Activated T-cell treated with anti-CD3 and anti-CD28 coated beads, Interleukin-2, amount 50 U/mL, for 24 hours (primary cell): Measurements from ENCODE around the gene UBE2N.
"Not testable (repeated sequence)": the region's sequence is repeated elsewhere in the genome, so short reads cannot be mapped to it uniquely, and the experiment has no call there.

Experiments used
- DNase-seq: peaks from one replicate; pipeline ENCODE4 v3.0.0-alpha.2; 2020
- H3K27ac Mint-ChIP-seq: 2 replicates; pipeline ENCODE4 v1.8.0; 2020; ENCODE audit warnings: mild to moderate bottlenecking, mixed read lengths
- H3K27me3 Mint-ChIP-seq: 2 replicates; pipeline ENCODE4 v1.8.0; 2020; ENCODE audit warnings: mixed read lengths
- H3K36me3 Mint-ChIP-seq: 2 replicates; pipeline ENCODE4 v1.8.0; 2020; ENCODE audit warnings: low read depth, mixed read lengths
- H3K4me1 Mint-ChIP-seq: 2 replicates; pipeline ENCODE4 v1.8.0; 2020; ENCODE audit warnings: low read depth, mixed read lengths
- H3K4me3 Mint-ChIP-seq: 2 replicates; pipeline ENCODE4 v1.8.0; 2020; ENCODE audit warnings: mild to moderate bottlenecking, moderate library complexity, mixed read lengths
- H3K9me3 Mint-ChIP-seq: 2 replicates; pipeline ENCODE4 v1.8.0; 2020; ENCODE audit warnings: mixed read lengths

Gene UBE2N

DNA sequence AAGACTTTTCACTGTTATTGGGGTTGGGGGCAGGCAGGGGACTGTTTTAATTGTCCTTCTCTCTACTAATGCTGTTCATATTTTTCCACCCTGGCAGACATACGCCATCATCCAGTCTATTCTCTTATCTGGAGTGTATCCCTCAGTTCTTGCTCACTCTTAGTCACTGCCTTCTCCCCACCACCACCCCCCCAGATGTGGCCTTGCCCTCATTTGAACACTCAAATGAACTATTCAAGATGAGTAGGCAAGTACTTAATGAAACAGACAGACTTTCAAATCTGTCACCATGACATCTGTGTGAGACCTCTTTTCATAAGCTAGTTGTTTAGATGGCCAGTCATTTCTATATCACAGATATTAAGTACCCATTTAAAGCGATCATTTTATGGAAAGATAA is 54.0 kb downstream of the UBE2N start:
- no peaks in the 10 kb centered on the region for H3K9me3 Mint-ChIP-seq
- H3K4me1 Mint-ChIP-seq: peaks cover 68% of the 10 kb centered on the region
- no peaks in the 10 kb centered on the region for H3K27me3 Mint-ChIP-seq
- H3K4me3 Mint-ChIP-seq: peak overlapping the region; percentile 4
- H3K27ac Mint-ChIP-seq: peak overlapping the region; percentile 89
- DNase-seq: peak; percentile 59
- peaks cover 71% of the 10 kb centered on the region for H3K36me3 Mint-ChIP-seq

DNA sequence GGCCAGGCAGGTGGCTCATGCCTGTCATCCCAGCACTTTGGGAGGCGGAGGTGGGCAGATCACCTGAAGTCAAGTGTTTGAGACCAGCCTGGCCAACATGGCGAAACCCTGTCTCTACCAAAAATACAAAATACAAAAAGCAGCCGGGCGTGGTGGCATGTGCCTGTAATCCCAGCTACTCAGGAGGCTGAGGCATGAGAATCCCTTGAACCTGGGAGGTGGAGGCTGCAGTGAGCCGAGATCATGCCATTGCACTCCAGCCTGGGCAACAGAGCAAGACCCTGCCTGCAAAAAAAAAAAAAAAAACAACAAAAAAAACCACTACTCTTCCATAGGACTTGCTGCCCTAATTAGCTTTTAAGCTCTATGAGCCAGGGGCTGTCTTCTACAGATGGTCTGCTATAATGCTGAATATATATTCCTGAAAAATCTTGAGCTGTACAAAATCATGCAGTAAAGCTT is 59.7 kb downstream of the UBE2N start:
- not testable (repeated sequence) for H3K27me3 Mint-ChIP-seq, DNase-seq, H3K9me3 Mint-ChIP-seq
- Mint-ChIP-seq H3K36me3 (peaks cover 65% of the 10 kb centered on the region), H3K4me1 (peaks cover 54% of the 10 kb centered on the region), H3K27ac (peak overlapping the region; percentile 99), H3K4me3 (peak overlapping the region; percentile 98)

- Mint-ChIP-seq H3K4me3 (peak overlapping the region; percentile 98), H3K27ac (peak overlapping the region; percentile 99), H3K4me1 (peaks cover 54% of the 10 kb centered on the region), H3K36me3 (peaks cover 62% of the 10 kb centered on the region), H3K9me3 (no peaks in the 10 kb centered on the region), H3K27me3 (no peaks in the 10 kb centered on the region)
- no peak for DNase-seq
Measured at GRCh38 chr12:93381161-93381975, 60.4 kb downstream of the UBE2N start.

GRCh38 chr12:93380480-93381121 is 61.1 kb downstream of the UBE2N start:
- peaks cover 54% of the 10 kb centered on the region for H3K4me1 Mint-ChIP-seq
- H3K36me3 Mint-ChIP-seq: peaks cover 62% of the 10 kb centered on the region
- H3K27ac Mint-ChIP-seq: peak overlapping the region; percentile 99
- H3K4me3 Mint-ChIP-seq: peak overlapping the region; percentile 98
- H3K27me3 Mint-ChIP-seq: no peaks in the 10 kb centered on the region
- DNase-seq: no peak
- no peaks in the 10 kb centered on the region for H3K9me3 Mint-ChIP-seq

GRCh38 chr12:93379981-93380361 is 61.8 kb downstream of the UBE2N start:
- peaks cover 56% of the 10 kb centered on the region for H3K36me3 Mint-ChIP-seq
- no peaks in the 10 kb centered on the region for H3K9me3 Mint-ChIP-seq
- H3K27ac Mint-ChIP-seq: peak overlapping the region; percentile 99
- peaks cover 48% of the 10 kb centered on the region for H3K4me1 Mint-ChIP-seq
- H3K27me3 Mint-ChIP-seq: no peaks in the 10 kb centered on the region
- H3K4me3 Mint-ChIP-seq: peak overlapping the region; percentile 98
- DNase-seq: no peak

DNA sequence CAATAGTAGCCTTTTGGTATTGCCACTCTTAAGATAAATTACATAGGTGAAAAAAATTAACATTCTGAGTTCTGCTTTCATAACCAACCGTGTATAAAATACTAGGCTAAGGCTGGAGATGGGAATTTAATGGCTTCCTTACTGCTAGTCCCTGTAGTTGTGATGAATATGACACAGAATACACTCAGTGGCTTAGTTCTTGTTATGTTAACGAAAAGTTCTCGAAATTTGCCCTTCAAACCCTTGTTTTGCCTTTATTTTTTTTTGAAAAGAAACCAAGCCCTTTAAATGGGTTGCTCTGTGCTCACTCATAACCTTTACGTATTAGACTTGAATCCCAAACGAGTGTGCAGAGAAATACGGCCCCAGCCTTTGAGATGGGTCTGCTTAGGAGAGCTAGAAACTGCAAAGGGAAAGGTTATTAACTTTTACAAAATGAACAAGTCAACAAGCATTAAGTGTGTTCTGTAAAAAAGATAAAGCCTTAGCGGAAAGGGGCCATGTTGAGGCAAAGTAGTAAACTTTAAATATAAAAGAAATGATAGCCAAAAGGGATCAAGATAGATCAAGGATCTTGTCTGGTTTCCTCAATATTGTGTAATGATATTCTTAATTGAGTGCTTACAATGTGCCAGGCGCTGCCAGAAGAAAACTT is 62.3 kb downstream of the UBE2N start:
- Mint-ChIP-seq H3K9me3 (no peaks in the 10 kb centered on the region), H3K36me3 (peaks cover 53% of the 10 kb centered on the region), H3K4me1 (peaks cover 46% of the 10 kb centered on the region), H3K4me3 (peak overlapping the region; percentile 98), H3K27me3 (no peaks in the 10 kb centered on the region), H3K27ac (peak overlapping the region; percentile 99)
- DNase-seq: no peak

- peak overlapping the region; percentile 98 for H3K4me3 Mint-ChIP-seq
- no peaks in the 10 kb centered on the region for H3K27me3 Mint-ChIP-seq
- peak overlapping the region; percentile 99 for H3K27ac Mint-ChIP-seq
- H3K36me3 Mint-ChIP-seq: peaks cover 50% of the 10 kb centered on the region
- DNase-seq: no peak
- no peaks in the 10 kb centered on the region for H3K9me3 Mint-ChIP-seq
- H3K4me1 Mint-ChIP-seq: peaks cover 44% of the 10 kb centered on the region
Measured at GRCh38 chr12:93378998-93379325, 62.8 kb downstream of the UBE2N start.

DNA sequence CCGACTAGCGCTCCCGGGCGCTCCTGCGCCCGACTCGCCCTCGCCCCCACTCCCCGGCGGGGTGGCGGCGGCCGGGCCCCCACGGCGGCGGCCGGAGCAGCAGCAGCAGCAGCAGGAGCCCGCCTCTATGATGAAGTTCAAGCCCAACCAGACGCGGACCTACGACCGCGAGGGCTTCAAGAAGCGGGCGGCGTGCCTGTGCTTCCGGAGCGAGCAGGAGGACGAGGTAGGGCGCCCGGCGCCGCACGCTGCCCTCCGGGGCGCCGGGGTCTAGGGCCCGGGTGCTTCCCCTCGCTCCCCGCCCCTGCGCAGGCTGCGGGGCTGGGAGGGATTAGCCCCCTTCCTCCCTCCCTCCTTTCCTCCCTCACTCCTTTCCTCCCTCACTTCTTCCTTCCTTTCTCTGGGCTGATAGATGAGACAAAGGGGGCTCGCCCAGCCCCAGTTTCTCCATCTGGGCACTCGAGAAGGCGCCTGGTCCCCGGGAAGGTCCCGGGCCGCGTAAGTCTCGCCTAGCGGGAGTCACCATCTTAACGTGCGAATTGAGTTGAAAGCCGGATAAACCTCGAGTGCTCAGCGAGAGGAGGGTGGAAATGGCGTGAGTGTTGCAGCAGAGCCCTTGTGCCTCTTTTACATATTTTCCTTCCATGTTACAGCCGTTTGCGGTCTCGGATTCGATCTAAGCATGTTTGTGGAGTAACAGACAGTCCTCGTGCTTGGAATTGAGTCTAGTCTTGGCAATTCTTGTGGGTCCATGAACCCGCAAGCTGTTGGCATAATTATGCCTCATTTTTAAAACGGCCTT is 63.4 kb downstream of the UBE2N start:
- H3K4me3 Mint-ChIP-seq: peak overlapping the region; percentile 98
- peaks cover 44% of the 10 kb centered on the region for H3K36me3 Mint-ChIP-seq
- H3K27me3 Mint-ChIP-seq, H3K9me3 Mint-ChIP-seq: not testable (repeated sequence)
- H3K4me1 Mint-ChIP-seq: peaks cover 40% of the 10 kb centered on the region
- peak overlapping the region; percentile 99 for H3K27ac Mint-ChIP-seq
- peak; percentile 78 for DNase-seq

- peaks cover 33% of the 10 kb centered on the region for H3K4me1 Mint-ChIP-seq
- H3K27ac Mint-ChIP-seq: peak within 1 kb of the TSS; percentile 99
- peak; percentile 98 for DNase-seq
- peak within 1 kb of the TSS; percentile 98 for H3K4me3 Mint-ChIP-seq
- H3K9me3 Mint-ChIP-seq: no peaks in the 10 kb centered on the region
- peaks cover 37% of the 10 kb centered on the region for H3K36me3 Mint-ChIP-seq
- no peaks in the 10 kb centered on the region for H3K27me3 Mint-ChIP-seq
Measured at GRCh38 chr12:93377252-93378195, 64.2 kb downstream of the UBE2N start, which contains the start of gene NUDT4. NUDT4 (plus strand) TSS chr12:93377925; CDS start chr12:93378323, 398 bp downstream.

DNA sequence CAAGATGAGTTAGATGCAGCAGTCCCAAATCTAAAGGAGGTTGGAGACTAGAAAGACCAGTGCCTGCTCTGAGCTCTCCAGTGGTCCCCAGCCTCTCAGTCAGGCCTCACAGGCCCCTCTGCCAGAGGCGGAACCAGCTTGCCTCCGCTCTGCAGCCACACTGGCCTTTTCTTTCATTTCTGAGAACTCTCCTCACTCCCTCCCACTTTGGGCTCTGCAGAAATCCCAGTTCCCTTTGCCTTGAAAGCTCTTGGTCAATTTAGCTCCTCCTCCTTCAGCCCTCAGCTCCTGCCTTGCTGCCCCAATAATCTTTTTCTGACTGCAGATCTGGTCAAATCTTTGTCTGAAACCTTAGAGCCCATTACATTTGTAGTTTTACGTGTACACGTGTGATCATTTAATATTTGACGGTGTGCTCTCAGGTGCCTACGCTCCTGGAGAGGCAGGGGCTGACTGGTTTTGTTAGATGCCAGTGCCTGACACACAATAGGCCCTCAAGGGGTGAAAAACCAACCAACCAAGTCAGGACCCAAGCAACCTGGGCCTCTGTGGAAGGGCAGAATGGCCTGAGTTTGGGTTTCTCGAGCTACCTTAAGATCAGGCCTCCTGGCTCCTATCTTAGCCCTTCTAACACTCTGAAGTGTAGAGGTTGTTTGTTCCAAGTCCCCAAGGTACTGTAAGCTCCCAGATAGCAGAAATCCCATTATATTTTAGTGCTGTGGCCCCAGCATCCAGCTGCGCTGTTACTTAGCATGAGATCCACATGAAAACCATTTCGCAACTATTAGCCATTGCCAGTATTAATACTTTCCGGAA is 65.1 kb downstream of the UBE2N start:
- Mint-ChIP-seq H3K4me1 (peaks cover 27% of the 10 kb centered on the region), H3K27me3 (no peaks in the 10 kb centered on the region), H3K9me3 (no peaks in the 10 kb centered on the region), H3K4me3 (peak overlapping the region; percentile 82), H3K36me3 (peaks cover 30% of the 10 kb centered on the region), H3K27ac (no peak overlapping the region)
- DNase-seq: no peak

GRCh38 chr12:93375906-93376305 is 65.8 kb downstream of the UBE2N start:
- no peak for DNase-seq
- Mint-ChIP-seq H3K4me1 (peaks cover 19% of the 10 kb centered on the region), H3K27me3 (peaks cover under 1% of the 10 kb centered on the region), H3K9me3 (no peaks in the 10 kb centered on the region), H3K4me3 (no peak overlapping the region), H3K36me3 (peaks cover 24% of the 10 kb centered on the region), H3K27ac (no peak overlapping the region)

DNA sequence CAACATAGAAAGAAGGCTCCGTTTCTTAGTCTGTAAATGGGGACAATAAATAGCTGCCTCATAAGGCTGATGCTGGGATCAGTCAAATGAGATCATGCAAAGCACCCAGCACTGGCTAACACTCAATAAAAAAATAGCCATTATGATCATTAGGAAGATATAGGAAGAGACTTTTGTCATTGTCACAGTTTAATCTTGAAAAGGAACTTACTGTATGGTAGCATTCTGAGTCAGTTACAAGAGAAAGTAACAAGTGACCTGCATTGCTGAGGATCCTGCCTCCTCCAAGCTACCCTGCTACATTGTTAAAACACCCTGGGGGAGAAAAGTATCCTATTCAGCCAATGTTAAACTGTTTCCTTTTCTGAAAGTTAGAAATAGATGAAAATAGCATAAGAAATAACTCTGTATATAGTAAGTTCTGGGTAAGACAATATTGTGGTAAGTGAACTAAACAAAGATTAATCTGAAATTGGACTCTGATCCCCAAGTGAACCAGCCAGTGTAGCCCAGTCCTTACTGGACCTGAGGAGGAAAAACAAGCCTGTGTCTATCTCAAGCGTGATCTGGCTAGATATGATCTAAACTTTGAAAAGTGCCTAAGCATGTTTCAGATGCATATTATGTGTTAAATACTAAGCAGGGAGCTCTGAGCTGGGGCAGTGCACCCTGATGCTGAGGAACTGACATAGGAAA is 67.6 kb downstream of the UBE2N start:
- DNase-seq: no peak
- no peak overlapping the region for H3K4me3 Mint-ChIP-seq
- no peak overlapping the region for H3K27ac Mint-ChIP-seq
- peaks cover 7% of the 10 kb centered on the region for H3K36me3 Mint-ChIP-seq
- H3K27me3 Mint-ChIP-seq: peaks cover 5% of the 10 kb centered on the region
- peaks cover 9% of the 10 kb centered on the region for H3K4me1 Mint-ChIP-seq
- no peaks in the 10 kb centered on the region for H3K9me3 Mint-ChIP-seq
